Activated naive CD4-positive, alpha-beta T cell (primary cell): ENCODE measurements around the gene NANP.

Experiments
- DNase-seq, 4 experiments: peaks; one replicate each; lab custom pipeline; 2025; lab: John Stamatoyannopoulos, UW

The NANP gene

DNA sequence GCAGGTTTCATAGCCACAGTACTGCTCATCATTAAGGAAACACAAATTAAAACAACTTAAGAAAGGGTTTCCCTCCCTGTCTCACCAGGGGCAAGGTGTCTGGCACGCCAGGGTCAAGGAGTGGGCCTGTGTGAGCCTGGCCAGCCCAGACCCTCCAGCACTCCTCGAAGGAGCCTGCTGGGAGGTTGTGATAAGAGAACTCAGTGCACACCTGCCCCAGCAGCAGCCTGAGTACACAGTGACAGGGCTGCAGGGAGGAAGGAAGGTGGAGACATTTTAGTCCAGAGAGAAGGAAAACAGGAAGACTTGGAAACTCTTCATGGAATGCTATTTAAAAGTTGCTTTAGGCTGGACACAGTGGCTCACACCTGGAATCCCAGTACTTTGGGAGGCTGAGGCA is 52.6 kb downstream of the NANP start:
- no peak for DNase-seq

DNA sequence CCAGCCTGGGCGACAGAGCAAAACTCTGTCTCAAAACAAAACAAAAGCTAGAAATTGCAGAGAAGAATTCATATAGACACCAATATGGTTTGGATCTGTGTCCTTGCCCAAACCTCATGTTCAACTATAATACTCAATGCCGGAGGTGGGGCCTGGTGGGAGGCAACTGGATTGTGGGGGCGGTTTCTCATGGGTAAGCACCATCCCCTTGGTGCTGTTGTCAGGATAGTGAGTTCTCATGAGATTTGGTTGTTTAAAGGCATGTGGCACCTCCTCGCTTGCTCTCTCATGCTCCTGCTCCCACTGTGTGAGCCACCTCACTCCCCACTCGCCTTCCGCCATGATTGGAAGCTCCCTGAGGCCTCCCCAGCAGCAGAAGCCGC is 53.7 kb downstream of the NANP start:
- DNase-seq, result no peak

- no peak for DNase-seq
Measured at GRCh38 chr20:25567286-25567685, 56.5 kb downstream of the NANP start.

- no peak for DNase-seq
Measured at GRCh38 chr20:25566821-25567220, 57.0 kb downstream of the NANP start.

DNA sequence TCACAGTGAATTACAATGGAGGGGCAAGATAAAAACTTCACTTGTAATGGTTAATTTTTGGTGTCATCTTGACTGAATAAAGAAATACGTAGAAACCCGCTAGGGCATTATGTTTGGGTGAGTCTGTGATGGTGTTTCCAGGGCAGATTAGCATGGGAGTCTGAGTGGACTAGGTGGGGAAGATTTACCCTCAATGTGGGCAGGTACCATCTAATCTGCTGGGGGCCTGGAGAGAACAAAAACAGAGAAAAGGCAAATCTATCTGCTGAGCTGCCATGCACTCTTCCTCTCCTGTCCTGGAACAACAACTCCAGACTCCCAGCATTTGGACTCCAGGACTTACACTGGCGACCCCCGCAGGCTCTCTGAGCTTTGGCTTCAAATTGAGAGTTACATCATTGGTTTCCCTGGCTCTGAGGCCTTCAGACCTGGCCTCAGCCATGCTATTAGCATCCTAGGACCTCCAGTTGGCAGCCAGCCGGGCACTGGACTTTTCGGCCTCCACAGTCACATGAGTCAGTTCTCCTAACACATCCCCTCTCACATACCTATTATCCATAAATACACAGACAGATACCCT is 58.1 kb downstream of the NANP start:
- DNase-seq, result no peak

GRCh38 chr20:25563876-25564275 is 59.9 kb downstream of the NANP start:
- DNase-seq, result no peak

DNA sequence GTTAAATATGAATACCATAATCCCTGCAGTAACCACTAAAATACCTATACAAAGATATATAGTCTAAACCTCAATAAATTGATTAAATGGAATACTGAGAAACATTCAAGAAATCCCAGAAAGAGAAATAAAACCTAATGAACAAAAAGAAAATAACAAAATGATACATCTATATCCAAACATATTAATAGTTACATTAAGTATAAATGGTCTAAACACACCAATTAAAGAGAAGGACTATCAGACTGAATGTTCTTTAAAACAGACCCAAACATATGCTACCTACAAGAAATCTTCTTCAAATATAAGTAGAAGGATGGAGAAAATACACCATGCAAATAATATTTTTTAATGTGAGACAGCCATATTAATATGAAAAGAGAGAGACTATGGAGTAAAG is 60.5 kb downstream of the NANP start:
- no peak for DNase-seq
